Smooth muscle cell (in vitro differentiated cells): ENCODE measurements around the gene POU2F3. TPM values are rescaled to one million over a fixed set of nuclear protein-coding genes. Genes with fewer than 3 reads are reported as not detected.

Source experiments
- DNase-seq: peaks from one replicate; lab custom pipeline; 2025; ENCODE audit not compliant: unreplicated experiment; lab: John Stamatoyannopoulos, UW
- H2AFZ ChIP-seq: fragments of 200-600 bp; sonication (generic); 2 replicates; pipeline ENCODE4 v1.6.0; 2016; ENCODE audit warnings: antibody characterized with exemption, low read depth, mild to moderate bottlenecking
- H3F3A ChIP-seq: fragments of 200-600 bp; sonication (generic); 2 replicates; pipeline ENCODE4 v1.6.0; 2017; ENCODE audit warnings: antibody characterized with exemption, low read depth
- H3K27ac ChIP-seq: fragments of 200-600 bp; sonication (generic); 2 replicates; pipeline ENCODE4 v1.5.1; 2016; ENCODE audit warnings: low read depth, mild to moderate bottlenecking
- H3K27me3 ChIP-seq: fragments of 200-600 bp; sonication (generic); 2 replicates; pipeline ENCODE4 v1.6.1; 2016; ENCODE audit warnings: low read depth, mild to moderate bottlenecking
- H3K36me3 ChIP-seq: fragments of 200-600 bp; sonication (generic); 2 replicates; pipeline ENCODE4 v1.5.1; 2016; ENCODE audit warnings: low read depth
- H3K4me1 ChIP-seq: fragments of 200-600 bp; sonication (generic); 2 replicates; pipeline ENCODE4 v1.5.1; 2016; ENCODE audit warnings: low read depth
- H3K4me2 ChIP-seq: fragments of 200-600 bp; sonication (generic); 2 replicates; pipeline ENCODE4 v1.6.0; 2016; ENCODE audit warnings: mild to moderate bottlenecking
- H3K4me3 ChIP-seq: fragments of 200-600 bp; sonication (generic); 2 replicates; pipeline ENCODE4 v1.5.1; 2016; ENCODE audit warnings: mild to moderate bottlenecking
- H3K79me2 ChIP-seq: fragments of 200-600 bp; sonication (generic); 2 replicates; pipeline ENCODE4 v1.6.0; 2016; ENCODE audit warnings: low read depth, mild to moderate bottlenecking
- H3K9ac ChIP-seq: fragments of 200-600 bp; sonication (generic); 2 replicates; pipeline ENCODE4 v1.6.0; 2016; ENCODE audit warnings: low read depth
- H3K9me3 ChIP-seq: fragments of 200-600 bp; sonication (generic); replicated peaks from 2 replicates; pipeline ENCODE4 v1.5.1; 2016; ENCODE audit warnings: low read depth
- H4K20me1 ChIP-seq: fragments of 200-600 bp; sonication (generic); 2 replicates; pipeline ENCODE4 v1.6.0; 2016; ENCODE audit warnings: low read depth
- CTCF ChIP-seq: fragments of 200-600 bp; sonication (generic); IDR thresholded peaks from 2 replicates; pipeline ENCODE4 v1.5.1; 2017; ENCODE audit warnings: borderline replicate concordance, mild to moderate bottlenecking, antibody characterized with exemption; ENCODE audit not compliant: insufficient read depth, poor library complexity, severe bottlenecking
- WGBS: methylation state at CpG from one replicate; pipeline ENCODE4 v1.1.7; 2016; ENCODE audit warnings: low lambda C conversion rate; 5-methylcytosine and 5-hydroxymethylcytosine counted together
- polyA plus RNA-seq: library from polyadenylated mRNA; unstranded; fragments of >200 nt; fragmentation: Nextera tagmentation; extraction: Ambion mirVana; gene quantifications from 2 replicates; pipeline ENCODE4 v1.2.1, GENCODE V29; 2016
- total RNA-seq: library from RNA; depleted of rRNA; stranded (reverse); fragments of >200 nt; gene quantifications from 2 replicates; pipeline ENCODE4 v1.2.3, GENCODE V29; 2014

POU2F3 gene
- total and polyA plus RNA-seq, 2 experiments from 2014 or later = 2.8 TPM; not detected in 1

- Histone ChIP-seq H4K20me1 (no peaks in the 10 kb centered on the region), H3K36me3 (no peaks in the 10 kb centered on the region), H3K79me2 (no peaks in the 10 kb centered on the region), H3K9me3 (no peaks in the 10 kb centered on the region), H3K4me2 (no peak overlapping the region), H3K4me1 (no peaks in the 10 kb centered on the region), H3K27me3 (peaks cover 74% of the 10 kb centered on the region), H3K4me3 (no peak overlapping the region), H2AFZ (no peak overlapping the region), H3K27ac (no peak overlapping the region), H3F3A (no peaks in the 10 kb centered on the region), H3K9ac (no peak overlapping the region)
- 92% methylated on average over 2 of the region's 2 CpGs for WGBS
- TF ChIP-seq CTCF = no peak
- no peak for DNase-seq
These were observed 926 bp downstream of the POU2F3 start for GRCh38 chr11:120240866-120241265.

- H2AFZ ChIP-seq = no peak overlapping the region
- peaks cover 78% of the 10 kb centered on the region for H3K27me3 ChIP-seq
- TF ChIP-seq CTCF = no peak
- H3K9ac ChIP-seq = no peak overlapping the region
- H3K27ac ChIP-seq = no peak overlapping the region
- no peaks in the 10 kb centered on the region for H4K20me1 ChIP-seq
- H3K4me3 ChIP-seq = no peak overlapping the region
- no peaks in the 10 kb centered on the region for H3F3A ChIP-seq
- H3K9me3 ChIP-seq = no peaks in the 10 kb centered on the region
- WGBS = 90% methylated on average over 7 of the region's 7 CpGs
- H3K79me2 ChIP-seq = no peaks in the 10 kb centered on the region
- H3K4me1 ChIP-seq = no peaks in the 10 kb centered on the region
- DNase-seq = no peak
- H3K4me2 ChIP-seq = no peak overlapping the region
- no peaks in the 10 kb centered on the region for H3K36me3 ChIP-seq
These were observed 1.3 kb downstream of the POU2F3 start for GRCh38 chr11:120241277-120241676.

- no peak for TF ChIP-seq CTCF
- no peak for DNase-seq
- no peaks in the 10 kb centered on the region for H3K36me3 ChIP-seq
- H3K9ac ChIP-seq = no peak overlapping the region
- no peak overlapping the region for H2AFZ ChIP-seq
- no peak overlapping the region for H3K4me2 ChIP-seq
- no peak overlapping the region for H3K4me3 ChIP-seq
- H3K27ac ChIP-seq = no peak overlapping the region
- no peaks in the 10 kb centered on the region for H3K79me2 ChIP-seq
- no peaks in the 10 kb centered on the region for H4K20me1 ChIP-seq
- 87% methylated on average over 4 of the region's 4 CpGs for WGBS
- H3F3A ChIP-seq = no peaks in the 10 kb centered on the region
- no peaks in the 10 kb centered on the region for H3K9me3 ChIP-seq
- no peaks in the 10 kb centered on the region for H3K4me1 ChIP-seq
- H3K27me3 ChIP-seq = peaks cover 72% of the 10 kb centered on the region
These were observed 3.3 kb downstream of the POU2F3 start for GRCh38 chr11:120243221-120243620.
